CD1c-positive myeloid dendritic cell (primary cell): Measurements from ENCODE around the gene KY.

ENCODE experiments used
- DNase-seq: peaks from one replicate; pipeline ENCODE4 v3.0.0-alpha.2; 2016; ENCODE audit errors: extremely low spot score

The KY gene

DNA sequence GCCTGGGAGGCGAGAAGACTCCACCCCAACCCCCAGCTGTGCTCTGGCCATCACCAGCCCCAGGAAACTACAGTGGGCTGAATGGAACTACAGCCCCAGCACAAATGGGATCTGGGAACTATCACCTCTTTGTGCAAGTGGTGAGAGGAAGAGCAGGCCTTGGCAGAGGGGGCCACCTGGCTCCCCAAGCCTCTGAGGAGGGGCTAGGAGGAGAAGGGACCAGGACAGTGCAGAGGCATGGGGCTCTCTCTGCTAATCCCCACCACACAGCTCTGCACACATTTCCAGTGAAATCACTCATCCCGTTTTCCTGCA is 31.6 kb downstream of the KY start:
- no peak for DNase-seq

DNA sequence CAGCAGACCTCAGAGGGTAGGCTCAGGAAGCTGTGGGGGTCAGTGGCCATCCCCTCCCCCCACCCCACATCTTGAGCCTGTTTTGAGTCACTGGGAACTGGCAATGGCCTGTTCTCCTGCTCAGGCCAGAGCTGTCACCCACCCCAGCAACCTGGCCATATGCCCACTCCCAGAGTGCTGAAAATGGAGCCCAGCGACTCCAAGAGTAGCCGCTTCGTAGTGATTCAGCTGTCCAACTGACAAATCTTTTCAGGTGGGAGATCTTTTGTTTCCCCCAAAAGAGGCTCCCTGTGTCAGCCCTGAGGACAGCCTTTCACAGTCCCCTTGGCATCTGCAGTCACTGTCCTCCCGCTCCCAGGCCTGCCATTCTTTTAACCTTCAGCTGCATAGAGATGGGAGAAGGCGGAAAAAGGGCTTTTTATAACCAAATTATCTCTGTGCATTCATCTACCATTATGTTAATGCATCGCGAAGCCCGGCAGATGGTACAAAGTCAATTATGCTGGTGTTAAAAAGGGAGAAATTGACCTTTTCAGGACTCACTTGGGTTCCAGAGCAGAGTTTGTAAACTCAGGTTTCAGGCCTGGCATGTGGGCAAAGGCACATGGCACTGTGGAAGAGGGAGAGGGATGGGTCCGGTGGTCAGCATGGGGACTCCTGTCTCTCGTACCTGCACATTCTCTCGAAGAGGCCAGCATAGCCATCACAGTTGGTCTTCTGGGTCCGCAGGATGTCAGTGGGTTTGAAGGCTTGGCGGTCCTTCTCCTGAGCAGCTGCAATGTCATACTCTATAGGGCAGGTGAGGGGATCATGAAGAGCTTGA is 32.1 kb downstream of the KY start:
- DNase-seq = no peak

DNA sequence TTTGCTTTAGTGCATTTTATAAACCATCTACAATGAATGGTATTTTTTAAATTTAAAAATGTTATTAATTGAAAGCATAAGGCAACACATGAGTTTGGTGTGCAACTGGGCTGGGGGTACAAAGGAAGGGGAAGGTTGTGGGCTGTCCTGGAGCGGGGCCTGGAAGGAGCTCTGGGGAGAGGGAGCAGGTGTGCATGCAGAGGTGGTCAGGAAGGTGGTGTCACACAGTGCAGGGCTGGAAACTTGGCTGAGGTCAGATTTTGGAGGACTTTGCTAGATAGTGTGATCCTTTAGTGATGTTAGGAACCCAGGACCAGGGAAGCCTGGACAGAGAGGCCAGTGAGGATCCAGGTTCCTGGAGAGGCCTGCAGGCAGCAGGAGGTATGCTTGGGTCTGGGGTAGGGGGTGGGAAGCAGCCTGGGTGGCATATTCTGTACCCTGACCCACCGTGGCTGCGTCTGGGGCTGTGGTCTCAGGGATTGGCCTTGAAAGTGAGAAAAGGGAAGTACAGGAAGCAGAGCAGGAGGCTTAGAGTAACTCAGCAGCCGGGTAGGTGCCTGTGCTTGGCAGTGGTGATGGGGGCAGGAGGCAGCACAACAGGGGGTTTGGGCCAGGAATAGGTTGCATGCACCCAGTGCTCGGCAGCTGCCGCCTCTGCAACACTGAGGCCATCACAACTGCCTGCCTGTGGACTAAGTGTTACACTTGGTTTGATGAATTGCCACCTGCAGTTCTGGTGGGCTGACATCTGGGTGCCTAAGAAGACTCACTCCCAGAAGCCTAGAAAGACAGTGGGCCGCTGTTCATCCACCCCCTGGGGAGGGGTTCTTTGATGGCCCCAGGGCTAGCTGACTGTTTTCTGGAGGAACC is 33.0 kb downstream of the KY start:
- DNase-seq = no peak

GRCh38 chr3:134615743-134616142 is 35.1 kb downstream of the KY start:
- DNase-seq = no peak

DNA sequence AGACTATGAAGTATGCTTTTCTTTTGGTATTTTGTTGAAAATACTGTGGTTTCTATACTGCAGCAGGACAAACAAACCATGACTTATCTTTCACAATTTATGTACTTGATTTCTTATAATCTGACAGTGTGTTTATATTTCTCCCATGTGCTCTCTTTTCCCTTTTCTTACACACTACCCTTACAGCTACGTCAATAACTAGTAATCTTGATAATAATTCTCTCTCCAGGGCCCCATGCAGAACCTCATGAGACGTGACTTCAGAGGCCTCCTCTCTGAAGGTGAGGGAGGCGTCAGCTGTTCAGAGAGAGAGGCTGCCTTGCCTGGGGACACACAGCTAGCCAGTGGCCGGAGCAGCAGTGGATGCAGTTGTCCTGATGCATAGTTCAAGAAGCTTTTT is 35.9 kb downstream of the KY start:
- DNase-seq = no peak

- DNase-seq = no peak
Observed at GRCh38 chr3:134613006-134613520, 37.8 kb downstream of the KY start.

GRCh38 chr3:134611516-134611915 is 39.3 kb downstream of the KY start:
- no peak for DNase-seq

- DNase-seq = no peak
Observed at GRCh38 chr3:134610432-134611385, 40.1 kb downstream of the KY start.

DNA sequence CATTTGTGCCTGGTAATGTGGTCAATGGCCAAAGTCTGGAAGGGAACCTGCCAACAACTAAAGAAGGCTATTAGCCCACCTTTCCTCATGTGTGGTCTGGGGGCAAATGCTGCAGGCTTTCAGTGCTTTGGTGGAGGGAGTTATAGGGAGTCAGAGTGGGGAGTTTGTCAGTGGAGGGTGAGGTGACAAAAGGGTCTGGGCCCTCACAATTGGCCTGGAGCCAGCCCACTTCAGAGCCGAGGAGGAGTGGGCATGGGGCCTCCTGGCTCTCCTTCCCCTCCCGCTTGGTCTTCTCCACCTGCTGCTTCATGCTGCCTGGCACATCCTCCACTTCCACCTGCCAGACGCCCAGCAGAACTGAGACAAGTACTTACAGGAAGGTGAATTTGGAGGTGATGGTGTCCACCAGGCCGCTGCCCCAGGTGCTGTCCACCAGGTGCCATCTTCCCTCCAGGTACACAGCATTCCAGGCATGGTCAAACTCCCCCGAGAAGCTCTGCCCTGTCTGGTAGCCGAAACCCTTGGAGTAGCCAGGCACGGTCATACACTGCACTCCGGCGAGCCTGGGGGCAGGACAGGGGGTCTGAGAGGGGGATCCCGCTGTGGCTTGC is 40.9 kb downstream of the KY start:
- DNase-seq = no peak

- no peak for DNase-seq
Observed at GRCh38 chr3:134608771-134609435, 41.9 kb downstream of the KY start.

DNA sequence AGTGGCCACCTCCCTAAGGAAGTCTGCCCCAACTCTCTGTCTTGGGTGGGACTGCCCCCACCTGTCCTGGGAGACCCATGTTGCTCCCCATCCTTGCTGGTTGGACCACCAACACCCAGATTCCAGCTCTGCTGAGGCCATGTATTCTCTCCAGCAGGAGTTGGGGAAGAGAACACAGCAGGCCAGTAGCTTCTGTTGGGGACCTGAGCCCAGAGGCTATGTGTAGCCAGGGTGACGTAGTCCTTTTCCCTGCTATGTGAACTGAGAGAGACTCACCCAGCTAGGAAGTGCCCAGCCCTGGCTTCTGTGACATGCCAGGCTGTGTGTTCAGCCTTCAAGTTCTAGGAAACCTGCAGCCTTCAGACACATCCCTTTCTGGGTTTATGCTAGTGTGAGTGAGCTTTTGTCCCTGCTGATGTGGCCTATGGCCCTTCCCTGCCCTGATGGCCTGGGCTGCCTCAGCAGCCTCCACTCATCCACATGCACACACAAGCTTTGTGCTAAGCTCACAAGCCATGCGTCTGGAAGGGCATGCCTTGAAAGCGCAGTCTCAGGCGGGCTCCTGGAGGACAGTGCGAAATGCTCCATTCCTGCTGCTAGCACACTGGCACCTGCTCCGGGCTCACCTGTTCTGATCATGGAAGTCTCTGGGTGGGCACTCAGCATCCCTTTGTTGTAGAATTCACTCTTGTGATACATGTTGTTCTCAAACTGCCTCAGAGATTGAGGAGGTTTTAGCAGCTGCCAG is 42.6 kb downstream of the KY start:
- no peak for DNase-seq

DNA sequence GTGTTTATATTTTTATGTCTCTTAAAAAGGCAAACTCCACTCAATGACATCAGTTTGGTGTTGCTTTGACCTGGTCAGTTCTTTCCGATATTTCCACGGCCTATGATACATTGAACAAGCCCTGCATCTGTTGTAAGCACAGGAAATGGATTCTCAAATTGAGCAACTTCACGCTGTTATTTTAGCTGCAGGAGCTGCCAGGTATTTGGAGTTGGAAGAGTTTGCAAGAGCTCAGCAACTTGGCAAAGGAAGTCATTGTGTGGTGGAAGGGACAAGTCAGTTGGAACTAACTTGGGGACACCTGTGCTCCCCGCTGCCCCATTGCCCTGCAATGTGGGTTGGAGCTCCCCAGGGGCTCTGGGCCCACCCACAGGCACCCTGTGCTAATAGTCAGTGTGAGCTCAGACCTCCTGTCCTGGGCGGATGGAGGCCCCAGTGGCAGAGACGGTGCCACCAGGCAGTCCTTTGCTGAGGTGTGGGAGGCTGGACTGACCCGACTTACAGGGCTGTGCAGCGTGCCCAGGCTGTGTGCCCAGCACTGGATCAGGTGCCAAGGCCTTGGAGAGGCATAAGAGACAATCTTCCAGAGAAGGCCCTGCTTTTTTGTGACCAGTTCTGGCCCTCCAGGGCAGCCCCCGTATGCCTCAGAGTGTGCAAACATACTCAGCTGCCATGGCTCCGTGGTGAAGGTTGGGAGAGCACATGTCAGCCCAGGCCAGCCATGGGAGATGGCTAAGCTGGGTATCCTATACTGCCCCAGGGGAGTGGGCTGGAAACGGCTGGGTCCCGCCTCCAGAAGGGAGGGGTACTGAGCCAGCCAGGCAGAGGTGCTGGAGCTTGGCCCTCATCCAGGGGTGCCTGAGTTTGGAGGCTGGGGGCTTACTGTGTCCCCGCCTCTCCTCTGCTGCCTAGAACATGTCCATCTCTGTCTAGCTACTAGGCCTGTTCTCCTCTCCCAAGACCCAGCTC is 43.5 kb downstream of the KY start:
- no peak for DNase-seq

DNA sequence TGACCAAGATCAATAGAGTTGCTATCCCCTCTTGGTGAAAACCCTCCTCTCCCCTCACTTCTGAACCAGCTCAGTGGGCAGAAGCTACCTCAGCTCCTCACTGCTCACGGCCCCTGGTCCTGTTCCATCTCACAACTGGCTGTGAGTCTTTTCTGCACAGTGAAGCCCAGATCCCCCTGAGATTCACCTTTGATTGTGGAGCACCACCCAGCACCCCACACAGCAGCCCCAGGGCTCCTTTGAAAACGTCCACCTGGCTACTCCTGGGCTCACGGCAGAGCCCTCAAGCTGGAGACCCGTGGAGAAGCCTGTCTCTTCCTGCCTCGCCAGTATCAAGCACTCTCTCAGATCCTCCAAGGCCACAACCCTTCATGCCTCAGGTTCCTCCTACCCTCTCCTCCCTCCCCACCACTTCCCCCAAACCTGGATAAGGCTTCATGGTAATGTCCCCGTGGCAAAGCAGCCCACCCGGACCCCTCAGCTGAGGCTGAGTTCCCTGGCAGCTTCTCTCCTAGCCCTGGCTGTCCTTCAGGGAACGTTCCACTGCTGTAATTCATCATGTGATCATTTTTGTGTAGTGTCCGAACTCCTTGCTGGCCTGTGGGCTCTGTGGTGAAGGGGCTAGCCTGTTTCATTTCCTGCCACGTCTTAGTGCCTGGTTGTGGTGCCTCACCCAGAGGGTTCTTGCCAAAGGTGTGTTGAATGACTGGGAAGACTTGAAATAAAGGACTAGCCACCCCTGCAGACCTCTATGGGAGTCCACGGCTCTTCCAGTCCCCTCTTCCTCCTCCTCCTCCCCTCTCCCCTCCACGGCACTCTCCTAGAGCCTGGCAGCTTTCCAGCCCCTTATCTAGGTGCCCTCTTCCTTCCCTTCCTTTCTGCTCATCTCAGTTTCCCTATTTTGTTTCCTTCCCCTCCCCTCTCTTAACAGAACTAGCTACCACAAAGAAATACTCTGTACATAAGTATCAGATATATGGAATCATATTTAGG is 44.5 kb downstream of the KY start:
- DNase-seq = peak; percentile 5

DNA sequence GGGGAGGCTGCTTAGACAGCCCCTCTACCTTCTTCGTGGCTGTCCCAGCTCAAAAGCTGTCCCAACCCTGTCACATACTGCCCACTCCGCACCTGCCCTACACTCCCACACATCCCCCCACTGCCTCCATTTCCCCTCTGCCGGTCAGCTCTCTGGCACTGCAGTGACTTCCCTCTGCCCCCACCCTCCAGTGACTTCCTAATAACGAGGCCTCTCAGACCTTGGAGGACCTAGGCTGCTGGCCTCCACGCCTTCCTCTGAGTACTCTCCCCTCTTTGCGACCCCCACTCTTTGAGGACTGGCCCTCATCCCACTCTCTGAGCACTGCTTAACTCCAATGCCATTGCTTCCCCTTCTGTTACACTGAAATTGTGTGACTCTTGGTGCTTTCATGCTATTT is 45.3 kb downstream of the KY start:
- peak; percentile 7 for DNase-seq

- no peak for DNase-seq
Observed at GRCh38 chr3:134603956-134604355, 46.9 kb downstream of the KY start.

GRCh38 chr3:134603480-134603879 is 47.3 kb downstream of the KY start:
- DNase-seq = no peak

GRCh38 chr3:134602440-134602814 is 48.4 kb downstream of the KY start:
- no peak for DNase-seq
